Ovary (tissue), 9 donors: ENCODE results near the gene TRPT1. TPM values are rescaled to one million over a fixed set of nuclear protein-coding genes. Genes with fewer than 3 reads are reported as not detected.

Experiments used
- DNase-seq, 5 donors: peaks; one replicate each; pipeline ENCODE4 v3.0.0-alpha.2; 2019 to 2020
- H3K27ac ChIP-seq, 2 donors: fragments of 200-600 bp; one replicate each; pipeline versions ENCODE4 v1.5.1 to v1.8.0; 2019 to 2022
- H3K27me3 ChIP-seq: fragments of 200-600 bp; one replicate; pipeline ENCODE4 v1.8.0; 2022
- H3K36me3 ChIP-seq: fragments of 200-600 bp; sonication (generic); one replicate; pipeline ENCODE4 v1.5.1; 2019
- H3K4me1 ChIP-seq: one replicate; pipeline ENCODE4 v1.8.1; 2013; ENCODE audit warnings: mild to moderate bottlenecking, moderate library complexity; ENCODE audit not compliant: insufficient read depth
- H3K4me3 ChIP-seq: fragments of 200-600 bp; sonication (generic); one replicate; pipeline ENCODE4 v1.5.1; 2017
- H3K9me3 ChIP-seq, 2 donors: fragments of 200-600 bp in 1 of 2; sonication (generic) in 1 of 2; one replicate each; pipeline versions ENCODE4 v1.5.1 to v1.8.1; 2013 to 2019; ENCODE audit warnings: mild to moderate bottlenecking in 1 of 2, moderate library complexity in 1 of 2
- EP300 ChIP-seq: sonication (generic); formaldehyde crosslinking; IDR thresholded peaks from one replicate; pipeline ENCODE4 v1.6.1; 2017; ENCODE audit warnings: antibody characterized with exemption
- POLR2A ChIP-seq: fragments of 450-650 bp; IDR thresholded peaks from one replicate; pipeline ENCODE4 v1.6.1; 2017; ENCODE audit warnings: antibody characterized with exemption, mild to moderate bottlenecking, moderate library complexity
- WGBS, 3 donors: extraction: QIAGEN DNeasy Blood & Tissue Kit in 1 of 3; methylation state at CpG; one replicate each; pipeline versions ENCODE4 v1.1.5 to v1.1.7; 2013 to 2017; 5-methylcytosine and 5-hydroxymethylcytosine counted together
- intact Hi-C, 4 donors: fragments of 100-400 bp; cut with DNase I; formaldehyde crosslinking; loops; one replicate each; pipeline versions ENCODE4 v1.11.0 to v1.15.1; 2022 to 2023
- polyA plus RNA-seq, 2 donors: library from polyadenylated mRNA; stranded (reverse); fragments of 200-250 nt in 1 of 2; fragments of 350-450 nt in 1 of 2; fragmentation: Illumina TruSeq in 1 of 2; extraction: RNeasy Lipid Tissue Mini Kit (QIAGEN cat#74804) in 1 of 2; gene quantifications; one replicate each; pipeline ENCODE4 v1.2.3, GENCODE V29; 2013 to 2014
- total RNA-seq, 7 donors: library from RNA; depleted of rRNA in 2 of 7; stranded (reverse); fragments of >200 nt in 2 of 7; fragmentation: NEBNext Ultra II Directional in 3 of 7; extraction: Animal tissue kit (Norgen Biotek cat#: 25700) in 3 of 7; gene quantifications; one replicate each; pipeline versions ENCODE4 v1.1.0 to v1.2.4, GENCODE V29; 2016 to 2023
- TF ChIP-seq, protein P1 (sequence below), 3 donors: fragments of 450-650 bp in 2 of 3; fragments of 200-600 bp in 1 of 3; IDR thresholded peaks; one replicate each; pipeline versions ENCODE4 v1.5.1 to v1.8.0; 2016 to 2022; ENCODE audit warnings: antibody characterized with exemption in 3 of 3, mild to moderate bottlenecking in 1 of 3
- donor health status: DM: no; HTN: no; CAD: no; lungs with moderate emphysema.
- donor health status: DM: no; HTN: no; CAD: no.
- donor health status: Bipolar disorder and iron deficiency.
- donor health status: DM: yes; HTN: yes; CAD: no.
- donor health status: DM: no; HTN: no; CAD: no.
- donor health status: DM: yes; HTN: yes; CAD: no.

Gene TRPT1
- total and polyA plus RNA-seq, 9 donors: 16.6 to 41.4 (median 32.6) TPM

DNA sequence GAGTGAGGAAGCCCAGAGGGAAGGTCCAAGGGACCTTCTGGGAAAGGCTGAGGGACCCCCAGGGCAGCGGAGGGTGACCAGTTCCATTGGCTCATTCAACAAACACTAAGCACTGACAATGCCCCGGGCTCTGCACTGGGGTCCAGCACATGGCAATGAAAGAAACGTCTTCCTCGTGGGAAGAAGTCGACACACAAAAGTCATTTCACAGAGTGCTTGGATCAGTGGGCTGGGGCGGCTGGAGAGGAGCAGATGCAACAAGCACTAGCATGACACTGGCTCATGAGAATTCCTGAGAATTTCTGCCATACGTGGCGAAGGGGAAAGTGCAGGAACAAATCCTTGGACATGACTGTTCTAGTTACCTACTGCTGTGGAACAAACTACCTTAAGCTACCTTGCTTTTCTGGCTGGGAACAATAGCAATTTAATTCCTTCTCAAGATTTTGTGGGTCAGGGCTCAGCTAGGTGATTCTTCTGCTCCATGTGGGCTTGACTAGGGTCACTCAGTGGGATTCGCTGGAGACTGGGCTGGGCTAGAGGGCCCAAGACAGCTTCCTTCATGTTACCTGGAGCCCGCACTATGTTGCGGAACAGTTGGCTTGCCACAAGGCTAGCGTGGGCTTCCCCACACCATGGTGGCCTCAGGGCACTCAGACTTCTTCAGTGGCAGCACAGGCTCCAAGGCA is 46.9 kb downstream of the TRPT1 start:
- no peak for DNase-seq

DNA sequence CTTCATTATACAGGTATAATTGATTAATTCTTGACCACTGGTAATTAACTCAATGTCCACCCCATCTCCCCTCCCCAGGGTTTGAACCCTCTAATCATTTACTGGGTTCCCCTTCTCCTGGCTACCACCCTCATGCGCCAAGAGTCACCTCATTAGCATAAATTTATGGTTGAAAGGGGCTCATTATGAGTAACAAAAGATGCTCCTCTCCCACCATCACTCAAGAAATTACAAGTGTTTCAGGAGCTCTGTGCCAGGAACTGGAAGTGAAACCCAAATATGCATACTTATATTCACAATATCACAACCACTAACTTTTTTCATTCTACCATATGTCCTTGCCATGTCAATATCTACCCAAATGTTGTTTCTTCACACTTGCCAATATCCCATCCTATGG is 47.8 kb downstream of the TRPT1 start:
- TF ChIP-seq EP300: no peak
- TF ChIP-seq, protein P1, sequence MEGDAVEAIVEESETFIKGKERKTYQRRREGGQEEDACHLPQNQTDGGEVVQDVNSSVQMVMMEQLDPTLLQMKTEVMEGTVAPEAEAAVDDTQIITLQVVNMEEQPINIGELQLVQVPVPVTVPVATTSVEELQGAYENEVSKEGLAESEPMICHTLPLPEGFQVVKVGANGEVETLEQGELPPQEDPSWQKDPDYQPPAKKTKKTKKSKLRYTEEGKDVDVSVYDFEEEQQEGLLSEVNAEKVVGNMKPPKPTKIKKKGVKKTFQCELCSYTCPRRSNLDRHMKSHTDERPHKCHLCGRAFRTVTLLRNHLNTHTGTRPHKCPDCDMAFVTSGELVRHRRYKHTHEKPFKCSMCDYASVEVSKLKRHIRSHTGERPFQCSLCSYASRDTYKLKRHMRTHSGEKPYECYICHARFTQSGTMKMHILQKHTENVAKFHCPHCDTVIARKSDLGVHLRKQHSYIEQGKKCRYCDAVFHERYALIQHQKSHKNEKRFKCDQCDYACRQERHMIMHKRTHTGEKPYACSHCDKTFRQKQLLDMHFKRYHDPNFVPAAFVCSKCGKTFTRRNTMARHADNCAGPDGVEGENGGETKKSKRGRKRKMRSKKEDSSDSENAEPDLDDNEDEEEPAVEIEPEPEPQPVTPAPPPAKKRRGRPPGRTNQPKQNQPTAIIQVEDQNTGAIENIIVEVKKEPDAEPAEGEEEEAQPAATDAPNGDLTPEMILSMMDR (IDR thresholded peaks at IDR 0.05): no peak
- no peak for TF ChIP-seq POLR2A
- Histone ChIP-seq H3K4me3 (no peak overlapping the region), H3K27me3 (no peaks in the 10 kb centered on the region), H3K4me1 (no peaks in the 10 kb centered on the region), H3K27ac (no peak overlapping the region), H3K36me3 (no peaks in the 10 kb centered on the region), H3K9me3 (no peaks in the 10 kb centered on the region)
- intact Hi-C loops: no loop called here
- WGBS, 3 donors: 82 to 95% (median 91%) methylated on average over 1 of the region's 1 CpG
- DNase-seq: no peak

More for the DNA sequence above, 46.9 kb downstream of the TRPT1 start:
- no peaks in the 10 kb centered on the region for H3K9me3 ChIP-seq
- H3K4me3 ChIP-seq: no peak overlapping the region
- peaks cover 3% of the 10 kb centered on the region for H3K4me1 ChIP-seq
- TF ChIP-seq, protein P1 (IDR thresholded peaks at IDR 0.05): no peak
- TF ChIP-seq EP300: no peak
- TF ChIP-seq POLR2A: no peak
- WGBS, 3 donors: 92 to 95% (median 93%) methylated on average over 12 of the region's 12 CpGs
- intact Hi-C loops: no loop called here
- H3K27me3 ChIP-seq: no peaks in the 10 kb centered on the region
- no peak overlapping the region for H3K27ac ChIP-seq
- no peaks in the 10 kb centered on the region for H3K36me3 ChIP-seq

DNA sequence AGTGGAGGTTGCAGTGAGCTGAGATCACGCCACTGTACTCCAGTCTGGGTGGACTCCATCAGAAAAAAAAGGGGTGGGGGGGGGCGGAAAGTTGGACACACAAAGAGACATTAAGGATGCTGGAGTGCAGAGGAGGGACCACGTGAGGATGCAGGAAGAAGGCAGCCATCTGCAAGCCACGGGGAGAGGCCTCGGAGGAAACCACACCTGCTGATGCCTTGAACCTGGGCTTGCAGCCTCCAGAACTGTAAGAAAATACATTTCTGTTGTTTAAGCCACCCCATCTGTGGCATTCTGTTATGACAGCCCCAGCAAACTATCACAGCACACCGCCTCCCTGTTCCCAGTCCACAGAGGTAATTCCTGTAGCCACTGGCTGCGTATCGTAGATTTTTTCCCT is 49.2 kb downstream of the TRPT1 start:
- TF ChIP-seq POLR2A (no peak), EP300 (no peak)
- TF ChIP-seq, protein P1 (IDR thresholded peaks at IDR 0.05): no peak
- intact Hi-C loops: no loop called here
- Histone ChIP-seq H3K27ac (no peak overlapping the region), H3K4me1 (no peaks in the 10 kb centered on the region), H3K27me3 (no peaks in the 10 kb centered on the region), H3K9me3 (no peaks in the 10 kb centered on the region), H3K4me3 (no peak overlapping the region), H3K36me3 (no peaks in the 10 kb centered on the region)
- WGBS, 3 donors: 83 to 90% (median 89%) methylated on average over 8 of the region's 8 CpGs
- DNase-seq: no peak

Other genes starting within 250 kb of the TRPT1 start
- gene OTUB1, start 239.7 kb downstream of the TRPT1 start, total RNA-seq: 10 to 100 TPM; 49.4 to 66.7 (median 50.7) TPM
- 10 to 100 TPM; 34.7 to 55.1 TPM for gene OTUB1, start 239.7 kb downstream of the TRPT1 start, polyA plus RNA-seq
- gene FLRT1, start 190.3 kb downstream of the TRPT1 start, total RNA-seq: 1 to 10 TPM in 1 of 7 donors, under 1 TPM in 6; 0.23 to 1.2 (median 0.45) TPM
- gene FLRT1, start 190.3 kb downstream of the TRPT1 start, polyA plus RNA-seq: under 1 TPM; 0.13 to 0.17 TPM
- gene MACROD1, start 60.1 kb downstream of the TRPT1 start, total RNA-seq: 10 to 100 TPM; 24.9 to 50.2 (median 34.2) TPM
- 10 to 100 TPM; 21.1 to 24.1 TPM for gene MACROD1, start 60.1 kb downstream of the TRPT1 start, polyA plus RNA-seq
- 100 to 1,000 TPM in 4 of 7 donors, 10 to 100 TPM in 3; 56.8 to 178 (median 111) TPM for gene STIP1, start 40.0 kb downstream of the TRPT1 start, total RNA-seq
- gene STIP1, start 40.0 kb downstream of the TRPT1 start, polyA plus RNA-seq: 100 to 1,000 TPM in 1 of 2 donors, 10 to 100 TPM in 1; 48.4 to 238 TPM
- gene FERMT3, start 19.5 kb downstream of the TRPT1 start, total RNA-seq: 10 to 100 TPM in 2 of 7 donors, 1 to 10 TPM in 5; 3.7 to 19.7 (median 7.5) TPM
- 1 to 10 TPM; 2.2 to 6.4 TPM for gene FERMT3, start 19.5 kb downstream of the TRPT1 start, polyA plus RNA-seq
- 10 to 100 TPM; 31.8 to 52.7 (median 42.2) TPM for gene NUDT22, start 88 bp upstream of the TRPT1 start, total RNA-seq
- 10 to 100 TPM in 1 of 2 donors, 1 to 10 TPM in 1; 4.8 to 32.3 TPM for gene NUDT22, start 88 bp upstream of the TRPT1 start, polyA plus RNA-seq
- 10 to 100 TPM; 25.0 to 62.2 (median 43.1) TPM for gene DNAJC4, start 4.4 kb upstream of the TRPT1 start, total RNA-seq
- gene DNAJC4, start 4.4 kb upstream of the TRPT1 start, polyA plus RNA-seq: 10 to 100 TPM; 28.8 to 69.1 TPM
- 100 to 1,000 TPM in 5 of 7 donors, 10 to 100 TPM in 2; 27.4 to 164 (median 125) TPM for gene VEGFB, start 8.4 kb upstream of the TRPT1 start, total RNA-seq
- 100 to 1,000 TPM in 1 of 2 donors, 10 to 100 TPM in 1; 81.9 to 124 TPM for gene VEGFB, start 8.4 kb upstream of the TRPT1 start, polyA plus RNA-seq
- gene FKBP2, start 14.9 kb upstream of the TRPT1 start, total RNA-seq: 10 to 100 TPM; 41.4 to 88.0 (median 49.5) TPM
- 100 to 1,000 TPM in 1 of 2 donors, 10 to 100 TPM in 1; 25.1 to 132 TPM for gene FKBP2, start 14.9 kb upstream of the TRPT1 start, polyA plus RNA-seq
- 10 to 100 TPM; 27.8 to 71.3 (median 60.3) TPM for gene PPP1R14B, start 20.8 kb upstream of the TRPT1 start, total RNA-seq
- gene PPP1R14B, start 20.8 kb upstream of the TRPT1 start, polyA plus RNA-seq: 10 to 100 TPM; 15.1 to 36.0 TPM
- 10 to 100 TPM; 13.5 to 44.8 (median 29.9) TPM for gene PLCB3, start 25.3 kb upstream of the TRPT1 start, total RNA-seq
- 10 to 100 TPM in 1 of 2 donors, 1 to 10 TPM in 1; 5.3 to 16.9 TPM for gene PLCB3, start 25.3 kb upstream of the TRPT1 start, polyA plus RNA-seq
- 100 to 1,000 TPM in 1 of 7 donors, 10 to 100 TPM in 6; 54.8 to 125 (median 63.6) TPM for gene BAD, start 58.5 kb upstream of the TRPT1 start, total RNA-seq
- 10 to 100 TPM in 1 of 2 donors, 1 to 10 TPM in 1; 3.4 to 81.9 TPM for gene BAD, start 58.5 kb upstream of the TRPT1 start, polyA plus RNA-seq
- gene GPR137, start 59.7 kb upstream of the TRPT1 start, total RNA-seq: 10 to 100 TPM in 6 of 7 donors, 1 to 10 TPM in 1; 9.1 to 30.9 (median 23.8) TPM
- gene GPR137, start 59.7 kb upstream of the TRPT1 start, polyA plus RNA-seq: 10 to 100 TPM in 1 of 2 donors, 1 to 10 TPM in 1; 3.1 to 23.2 TPM
- gene KCNK4, start 65.1 kb upstream of the TRPT1 start, total RNA-seq: not detected
- not detected for gene KCNK4, start 65.1 kb upstream of the TRPT1 start, polyA plus RNA-seq
- not detected for gene CATSPERZ, start 74.2 kb upstream of the TRPT1 start, total RNA-seq
- not detected for gene CATSPERZ, start 74.2 kb upstream of the TRPT1 start, polyA plus RNA-seq
- gene ESRRA, start 79.3 kb upstream of the TRPT1 start, total RNA-seq: 10 to 100 TPM in 6 of 7 donors, 1 to 10 TPM in 1; 9.2 to 17.4 (median 15.7) TPM
- 10 to 100 TPM in 1 of 2 donors, 1 to 10 TPM in 1; 2.3 to 11.9 TPM for gene ESRRA, start 79.3 kb upstream of the TRPT1 start, polyA plus RNA-seq
- gene TRMT112, start 91.4 kb upstream of the TRPT1 start, total RNA-seq: 100 to 1,000 TPM; 207 to 432 (median 275) TPM
- gene TRMT112, start 91.4 kb upstream of the TRPT1 start, polyA plus RNA-seq: 100 to 1,000 TPM; 272 to 383 TPM
- 100 to 1,000 TPM; 160 to 400 (median 192) TPM for gene PRDX5, start 91.9 kb upstream of the TRPT1 start, total RNA-seq
- gene PRDX5, start 91.9 kb upstream of the TRPT1 start, polyA plus RNA-seq: 100 to 1,000 TPM; 272 to 334 TPM
- gene CCDC88B, start 114.0 kb upstream of the TRPT1 start, total RNA-seq: 1 to 10 TPM; 3.4 to 7.5 (median 3.5) TPM
- 1 to 10 TPM in 1 of 2 donors, under 1 TPM in 1; 0.95 to 3.6 TPM for gene CCDC88B, start 114.0 kb upstream of the TRPT1 start, polyA plus RNA-seq
- gene RPS6KA4, start 133.0 kb upstream of the TRPT1 start, total RNA-seq: 10 to 100 TPM in 6 of 7 donors, 1 to 10 TPM in 1; 7.3 to 31.4 (median 16.9) TPM
- 10 to 100 TPM in 1 of 2 donors, 1 to 10 TPM in 1; 4.0 to 12.1 TPM for gene RPS6KA4, start 133.0 kb upstream of the TRPT1 start, polyA plus RNA-seq